Epithelial cell of prostate (primary cell): ENCODE data around the gene GFOD1.
"Not testable (repeated sequence)": the region's sequence is repeated elsewhere in the genome, so short reads cannot be mapped to it uniquely, and the experiment has no call there.

Source experiments
- DNase-seq: peaks from one replicate; pipeline ENCODE4 v3.0.0-alpha.2; 2011; ENCODE audit warnings: low read depth, low spot score
- H3K27ac ChIP-seq: fragments of 450-650 bp; 2 replicates; pipeline ENCODE4 v1.5.1; 2017; ENCODE audit warnings: mild to moderate bottlenecking

Gene GFOD1

DNA sequence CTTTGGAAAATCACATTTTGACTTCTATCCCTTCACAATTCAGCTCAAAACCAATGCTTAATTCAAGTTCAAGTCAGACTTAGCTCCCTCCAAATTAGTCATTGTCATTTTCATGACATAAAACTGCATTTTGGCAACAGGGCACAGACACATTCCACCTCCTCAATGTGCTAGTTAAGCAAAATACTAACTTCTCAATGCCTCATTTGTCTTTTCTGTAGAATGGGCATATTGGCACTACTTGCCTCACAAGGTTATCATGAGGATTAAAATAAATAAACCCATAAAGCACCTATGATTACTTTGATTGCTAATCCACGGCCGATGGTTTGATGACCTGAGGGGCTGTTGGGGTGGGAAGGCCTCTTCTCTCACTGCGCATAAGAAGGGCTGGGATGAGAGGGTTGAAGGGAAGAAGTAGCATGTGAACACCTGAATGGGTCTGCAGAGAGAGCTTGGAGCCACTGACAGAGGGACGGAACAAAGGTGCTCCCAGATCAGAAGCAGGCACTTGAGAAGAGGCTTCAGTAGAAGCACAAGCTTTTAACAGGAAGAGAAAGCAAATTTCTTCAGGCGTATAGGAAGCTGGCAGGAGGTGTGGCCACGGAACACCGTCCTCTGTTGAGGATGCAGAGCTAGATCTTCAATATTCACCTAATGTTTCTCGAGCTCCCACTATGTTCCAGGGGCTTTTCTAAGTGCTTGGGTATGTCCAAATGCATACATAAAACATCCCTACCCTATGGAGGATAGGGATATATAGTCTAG lies 147.4 kb downstream of the GFOD1 start:
- no peak for DNase-seq
- no peak overlapping the region for H3K27ac ChIP-seq

DNA sequence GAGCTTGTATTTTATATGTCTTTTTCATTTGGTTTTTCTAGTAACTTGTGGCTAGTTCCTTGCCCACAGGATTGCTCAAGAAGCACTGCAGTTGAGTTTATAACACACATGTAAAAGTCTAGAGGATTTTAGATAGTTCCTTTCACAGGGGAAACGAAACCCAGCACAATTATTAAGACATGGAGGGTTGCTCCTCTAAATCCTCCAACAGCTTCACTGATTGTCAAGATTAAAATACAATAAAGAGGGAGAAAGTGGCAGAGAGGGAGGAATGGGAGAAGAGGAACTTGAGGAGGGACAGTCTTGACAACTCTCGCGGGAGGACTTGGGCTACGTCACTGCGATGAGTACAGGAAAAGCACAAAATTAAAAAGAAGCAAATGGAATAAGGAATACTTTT lies 149.4 kb downstream of the GFOD1 start:
- no peak for DNase-seq
- H3K27ac ChIP-seq = no peak overlapping the region

DNA sequence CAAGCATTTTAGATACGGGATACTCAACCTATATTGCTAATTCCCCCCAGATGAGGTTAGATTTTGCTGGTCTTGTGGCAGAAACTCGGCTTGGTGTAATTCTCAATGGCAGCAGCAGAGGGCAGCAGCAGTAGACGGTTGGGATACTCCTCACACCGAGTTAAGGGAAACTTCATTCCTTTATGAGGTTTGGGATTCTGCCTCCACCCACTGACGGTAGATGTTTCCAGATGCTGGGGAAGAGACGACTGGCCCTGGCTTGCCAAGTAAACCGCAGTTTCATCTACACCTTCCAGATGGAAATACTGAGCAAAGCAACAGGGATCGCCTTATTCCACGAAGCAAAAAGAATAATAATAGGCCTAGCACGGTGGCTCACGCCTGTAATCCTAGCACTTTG lies 150.8 kb downstream of the GFOD1 start:
- no peak overlapping the region for H3K27ac ChIP-seq
- DNase-seq = peak; percentile 69

DNA sequence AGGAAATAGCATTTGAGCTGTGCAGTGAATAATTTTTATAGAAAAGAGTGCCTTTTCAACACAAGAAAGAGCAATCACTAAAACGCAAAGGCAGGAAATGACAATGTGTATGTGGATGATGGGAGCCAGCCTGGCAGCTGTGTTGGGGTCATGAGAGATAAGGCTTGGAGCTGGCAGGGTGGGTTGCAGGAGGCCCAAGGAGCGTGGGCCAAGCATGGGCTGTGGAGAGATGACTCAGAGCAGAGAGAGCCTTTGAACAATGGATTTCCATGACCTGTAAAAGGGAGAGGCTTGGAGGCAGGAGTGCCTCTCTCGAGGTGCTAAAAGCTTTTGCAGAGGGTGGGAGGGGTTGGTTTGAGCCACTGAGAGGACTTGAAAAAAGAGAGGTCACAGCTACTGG lies 152.4 kb downstream of the GFOD1 start:
- H3K27ac ChIP-seq = no peak overlapping the region
- DNase-seq = no peak

DNA sequence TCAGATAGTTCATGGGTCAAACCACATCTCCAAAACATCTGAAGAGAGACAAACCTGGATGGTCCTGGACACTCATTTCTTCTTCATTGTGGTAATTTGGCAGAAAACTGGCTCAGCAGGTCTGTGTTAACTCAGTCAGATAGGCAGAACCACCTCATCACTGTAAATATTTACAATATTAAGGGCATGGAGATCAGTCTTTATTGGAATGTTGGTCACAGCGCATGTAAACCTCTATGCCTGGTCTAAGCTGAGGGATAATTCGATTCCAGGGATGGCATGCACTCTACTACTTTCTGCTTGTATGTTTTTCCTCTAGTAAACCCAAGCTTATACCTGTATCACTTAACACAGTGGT lies 155.1 kb downstream of the GFOD1 start:
- H3K27ac ChIP-seq = no peak overlapping the region
- no peak for DNase-seq

DNA sequence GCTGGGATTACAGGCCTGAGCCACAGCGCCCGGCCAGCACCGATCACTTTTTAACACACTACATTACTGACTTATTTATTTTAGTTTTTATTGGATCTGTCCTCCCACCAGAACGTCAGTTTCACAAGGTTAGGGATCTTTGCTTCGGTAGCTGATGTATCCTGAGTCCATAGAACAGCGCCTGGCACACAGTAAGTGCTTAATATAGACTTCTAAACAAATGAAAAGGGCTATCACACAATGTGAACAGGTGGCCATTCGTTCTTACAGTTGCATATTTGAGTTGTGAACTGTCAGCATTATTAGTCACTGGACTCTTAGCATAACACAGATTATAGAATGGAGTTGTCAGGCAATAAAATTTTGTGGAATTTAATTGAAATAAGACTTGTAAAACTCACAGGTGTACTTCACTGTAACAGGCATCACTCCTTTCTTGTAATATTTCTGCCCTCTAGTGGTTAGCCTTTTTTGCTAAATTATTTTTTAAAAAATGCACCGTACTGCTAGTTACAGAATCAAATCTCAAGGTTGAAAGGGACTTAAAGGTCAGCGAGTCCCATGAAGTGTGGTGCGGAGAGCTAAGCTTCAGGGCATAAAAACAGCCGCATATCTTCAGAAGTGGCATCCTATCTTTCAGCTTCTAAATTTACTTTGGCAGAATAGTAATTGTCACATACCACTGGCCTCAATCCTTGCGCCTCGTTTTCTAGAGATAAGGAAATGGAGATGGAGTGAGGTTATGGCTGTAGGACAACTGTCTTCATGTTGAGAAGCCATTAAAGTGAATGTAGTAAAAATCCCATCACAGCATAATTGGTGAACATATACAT lies 155.7 kb downstream of the GFOD1 start:
- no peak overlapping the region for H3K27ac ChIP-seq
- DNase-seq = no peak

DNA sequence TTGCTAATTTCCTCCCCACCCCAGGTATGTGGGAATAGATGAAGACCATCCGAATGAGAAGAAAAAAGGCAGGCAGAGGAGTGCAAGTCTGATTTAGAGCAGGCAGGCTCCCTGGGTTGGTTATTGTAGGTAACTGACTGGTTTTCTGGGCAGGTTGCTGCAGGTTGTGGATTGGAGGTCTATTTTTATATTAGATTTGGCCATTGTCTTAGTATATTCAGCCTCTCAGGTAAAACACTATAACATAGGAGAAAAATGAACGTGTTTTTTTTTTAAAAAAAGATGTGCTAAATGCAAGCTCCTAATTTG lies 158.6 kb downstream of the GFOD1 start:
- H3K27ac ChIP-seq = peak overlapping the region; percentile 91
- DNase-seq = no peak

DNA sequence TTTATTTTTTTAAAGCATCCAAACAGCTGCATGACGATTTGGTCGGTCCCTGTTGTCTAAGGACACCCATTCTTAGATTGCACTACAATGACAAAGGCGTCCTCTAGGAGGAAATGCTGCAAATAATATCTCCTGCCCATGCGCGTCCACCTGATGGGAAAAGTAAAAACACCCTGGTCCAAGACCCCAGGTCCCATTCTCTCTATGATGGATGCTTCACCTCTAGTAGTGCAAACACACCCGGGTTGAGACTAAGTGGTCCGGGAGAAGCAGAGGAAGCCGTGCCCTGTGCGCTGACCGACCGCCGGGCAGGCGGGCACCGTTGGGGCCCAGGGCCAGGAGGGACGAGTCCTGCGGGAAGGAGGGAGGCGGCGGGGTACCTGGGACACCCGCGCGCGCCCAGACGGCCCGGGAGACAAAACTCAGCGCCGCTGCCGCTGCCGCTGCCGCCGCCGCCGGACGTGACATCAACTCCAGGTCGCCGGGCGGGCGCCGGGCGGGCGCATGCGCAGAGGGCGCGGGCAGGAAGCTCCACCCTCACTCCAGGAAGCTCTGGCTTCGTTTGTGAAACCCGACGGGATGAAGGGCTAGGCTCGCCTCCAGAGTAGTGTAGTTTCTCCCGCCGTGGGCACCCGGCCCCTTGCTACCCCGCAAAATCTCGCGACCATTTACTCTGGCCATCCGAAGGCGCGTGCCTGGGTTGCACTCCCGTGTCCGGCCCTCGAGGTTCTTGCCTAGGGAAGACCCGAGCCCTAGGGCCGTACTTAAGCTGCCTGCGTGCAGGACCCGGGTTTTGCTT lies 159.1 kb downstream of the GFOD1 start, which contains the start of gene TBC1D7:
TSS of gene TBC1D7 (minus strand) at position 462 of the 799 bp plus-strand sequence. CDS start 1,639 bp downstream, outside the sequence.
- peak within 1 kb of the TSS; percentile 91 for H3K27ac ChIP-seq
- peak; percentile 43 for DNase-seq

DNA sequence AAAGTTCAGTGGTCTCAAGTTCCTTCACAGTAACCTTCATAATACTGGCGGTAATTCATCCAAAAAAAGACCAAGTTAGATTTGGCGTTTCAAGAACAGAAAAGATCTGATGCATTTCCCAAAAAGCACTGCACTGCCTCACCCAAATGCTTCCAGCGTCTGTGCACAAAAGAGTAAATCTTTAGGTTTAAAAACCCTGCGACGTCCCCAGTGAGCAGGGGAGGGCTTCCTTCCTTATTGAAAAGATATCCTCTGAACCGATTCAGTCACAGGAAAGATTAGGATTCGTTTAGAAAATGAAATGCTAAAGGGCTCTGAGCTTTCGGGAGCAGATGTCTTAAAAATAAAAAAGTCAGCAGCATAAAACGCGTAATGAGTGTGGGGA lies 159.7 kb downstream of the GFOD1 start:
- H3K27ac ChIP-seq = peak overlapping the region; percentile 91
- DNase-seq = no peak

DNA sequence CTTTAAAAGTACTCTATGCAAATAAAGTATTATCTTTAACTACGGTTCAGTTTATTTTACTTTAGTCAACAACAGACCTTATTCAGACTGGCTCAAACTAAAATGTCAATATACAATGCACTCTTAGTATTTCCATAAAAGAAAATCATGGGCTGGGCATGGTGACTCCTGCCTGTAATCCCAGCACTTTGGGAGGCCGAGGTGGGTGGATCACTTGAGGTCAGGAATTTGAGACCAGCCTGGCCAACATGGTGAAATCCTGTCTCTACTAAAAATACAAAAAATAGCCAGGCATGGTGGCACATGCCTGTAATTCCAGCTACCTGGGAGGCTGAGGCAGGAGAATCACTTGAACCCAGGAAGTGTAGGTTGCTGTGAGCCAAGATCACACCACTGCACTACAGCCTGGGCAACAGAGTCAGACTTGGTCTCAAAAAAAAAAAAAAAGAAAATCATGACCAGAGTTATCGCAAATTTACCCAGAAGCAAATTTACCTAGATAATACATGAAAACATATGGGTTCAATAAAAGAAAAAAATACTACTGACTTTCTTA lies 161.3 kb downstream of the GFOD1 start:
- not testable (repeated sequence) for DNase-seq, H3K27ac ChIP-seq

DNA sequence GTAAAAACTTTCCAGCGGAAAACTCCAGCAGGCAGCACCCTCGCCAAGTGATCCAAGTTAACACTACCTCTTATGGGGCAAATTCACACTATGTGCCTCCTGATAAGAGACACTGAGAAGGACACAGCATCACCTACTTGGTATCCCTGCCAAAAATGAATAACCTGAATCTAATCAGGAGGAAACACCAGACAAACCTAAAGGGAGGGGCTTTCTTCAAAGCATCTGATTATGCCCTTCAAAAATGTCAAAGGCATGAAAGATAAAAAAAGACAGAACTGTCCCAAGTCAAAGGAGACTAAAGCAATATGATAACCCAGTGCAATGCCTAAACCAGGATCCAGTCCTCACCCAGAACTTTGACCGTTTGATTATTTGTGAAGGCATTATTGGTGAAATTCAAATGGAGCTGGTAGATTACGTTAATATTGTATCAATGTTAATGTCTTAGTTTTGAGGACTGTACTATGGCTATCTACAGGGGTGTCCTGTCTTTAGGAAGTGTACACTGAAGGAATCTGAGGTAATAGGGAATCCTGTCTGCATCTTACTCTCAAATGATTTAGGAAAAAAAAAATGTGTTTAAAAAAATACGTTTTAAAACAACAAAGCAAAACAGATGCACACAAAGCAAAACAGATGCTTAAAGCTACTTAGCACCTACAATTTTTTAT lies 167.4 kb downstream of the GFOD1 start:
- H3K27ac ChIP-seq = no peak overlapping the region
- no peak for DNase-seq

DNA sequence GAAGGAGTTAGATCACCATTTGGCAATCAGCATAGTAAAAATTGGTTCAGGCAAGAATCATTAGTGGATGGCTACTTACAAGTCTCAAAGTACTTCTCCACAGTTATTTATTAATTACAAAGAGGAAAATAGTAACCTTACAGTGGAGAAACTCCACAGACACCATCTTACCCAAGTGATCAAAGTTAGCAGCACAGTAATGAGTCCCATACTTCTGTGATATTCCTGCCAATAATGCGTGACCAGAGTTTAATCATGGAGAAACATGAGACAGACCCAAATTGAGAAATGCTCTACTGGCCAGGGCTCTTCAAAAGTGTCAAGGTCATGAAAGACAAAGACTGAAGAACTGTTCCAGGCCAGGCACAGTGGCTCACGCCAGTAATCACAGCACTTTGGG lies 168.6 kb downstream of the GFOD1 start:
- DNase-seq = no peak

DNA sequence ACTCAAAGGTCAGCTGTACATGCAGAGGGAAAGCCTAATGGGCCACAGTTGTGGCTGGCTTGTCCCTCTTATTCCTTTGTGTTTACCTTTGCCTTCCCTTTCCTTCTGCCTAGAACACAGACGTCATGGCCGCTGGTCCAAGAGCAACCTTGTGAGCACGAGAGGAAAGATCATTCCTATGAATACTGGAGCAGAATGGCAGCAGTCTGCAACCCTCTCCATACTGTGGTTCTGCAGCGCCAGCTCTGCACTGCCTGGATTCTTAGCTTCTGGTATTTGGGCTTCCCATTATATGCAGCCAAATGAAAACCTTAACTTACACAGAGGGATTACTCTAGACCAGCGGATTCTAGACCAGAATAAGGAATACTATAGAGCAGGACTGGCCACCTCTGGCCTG lies 171.5 kb downstream of the GFOD1 start:
- DNase-seq = no peak
- no peak overlapping the region for H3K27ac ChIP-seq

More for the DNA sequence above, 168.6 kb downstream of the GFOD1 start:
- no peak overlapping the region for H3K27ac ChIP-seq

DNA sequence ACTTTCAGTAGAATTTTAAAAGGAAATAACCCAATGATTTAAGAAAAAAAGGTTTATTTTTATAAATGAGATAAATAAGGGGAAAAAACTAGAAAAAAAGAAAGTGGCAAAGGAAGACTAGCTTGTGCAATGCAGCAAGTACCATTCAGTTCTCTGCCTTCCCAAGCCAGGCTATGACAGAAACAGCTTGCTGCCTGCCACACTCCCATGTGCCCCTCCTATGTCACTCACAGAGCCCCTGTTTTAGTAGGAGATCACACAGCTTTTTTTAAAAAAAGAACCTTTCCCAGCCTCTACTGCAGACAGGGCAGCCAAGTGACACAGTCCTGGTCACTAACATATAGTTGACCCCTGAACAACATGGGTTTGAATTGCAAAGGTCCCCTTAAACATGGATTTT lies 172.6 kb downstream of the GFOD1 start:
- DNase-seq = no peak
- H3K27ac ChIP-seq = no peak overlapping the region

DNA sequence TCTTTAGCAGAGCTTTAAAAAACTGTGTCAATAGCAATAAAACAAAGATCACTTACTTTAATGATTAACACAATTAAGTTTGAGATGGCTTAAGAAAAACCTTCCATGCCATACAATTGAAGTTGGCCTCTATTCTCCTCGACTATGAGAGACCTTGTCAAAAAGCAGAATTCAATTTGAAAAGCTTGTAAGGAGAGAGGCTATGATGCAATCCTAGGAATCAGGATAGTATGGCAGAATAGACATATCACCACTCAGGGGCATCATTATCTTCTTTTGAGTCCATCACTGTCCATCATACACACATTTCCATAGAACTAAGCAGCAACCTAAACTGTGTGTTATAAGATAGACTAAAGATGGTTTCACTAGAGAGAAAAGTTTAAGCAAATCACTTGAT lies 176.2 kb downstream of the GFOD1 start:
- H3K27ac ChIP-seq = no peak overlapping the region
- no peak for DNase-seq

DNA sequence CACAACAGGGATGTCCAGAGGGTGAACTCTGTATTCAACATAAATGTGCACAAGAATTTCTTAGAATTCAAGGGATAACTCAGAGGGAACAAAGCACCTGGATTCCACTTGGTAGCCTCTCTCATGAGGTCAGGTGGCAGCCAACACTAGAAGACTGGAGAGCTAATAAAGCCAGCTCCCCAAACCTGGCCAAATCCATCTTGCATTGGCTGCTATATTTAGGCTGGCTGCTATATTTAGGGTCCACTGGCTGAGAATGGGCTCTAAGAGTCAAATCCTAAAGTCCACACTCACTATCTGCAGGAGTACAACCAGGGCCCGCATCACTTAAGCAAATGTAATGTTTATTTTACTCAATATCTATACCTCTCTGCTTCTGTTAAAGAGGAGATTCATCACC lies 179.1 kb downstream of the GFOD1 start:
- H3K27ac ChIP-seq = peak overlapping the region; percentile 89
- DNase-seq = no peak
